ENCODE data around the gene BICC1. TPM values are rescaled to one million over a fixed set of nuclear protein-coding genes. Genes with fewer than 3 reads are reported as not detected.

BICC1 gene
- total RNA-seq, 1 experiment from 2014 or later = not detected

- BruUV-seq (replicated peaks) = no TSS peak
- no peak overlapping the region for H3K4me3 ChIP-seq (replicated peaks in 1 of 2; ENCODE audit: low read depth in 1 of 2, low read length in 2 of 2)
- DNase-seq (ENCODE audit: low read depth, low spot score) (no peak), ATAC-seq (no peak)
- TF ChIP-seq TCF7L2 (IDR thresholded peaks at IDR 0.05; ENCODE audit: borderline replicate concordance, extremely low read depth, insufficient read depth, insufficient read length) (no peak), ZNF274 (IDR thresholded peaks at IDR 0.05; ENCODE audit: low read depth, low read length) (no peak), EGR1 (IDR thresholded peaks at IDR 0.05; ENCODE audit: low read depth) (no peak), POLR2A (IDR thresholded peaks at IDR 0.05; ENCODE audit: borderline replicate concordance, extremely low read depth, insufficient read depth, insufficient read length) (no peak), SIN3A (IDR thresholded peaks at IDR 0.05; ENCODE audit: low read depth) (no peak), ELF1 (IDR thresholded peaks at IDR 0.05; ENCODE audit: borderline replicate concordance, low read depth) (no peak)
- TF ChIP-seq, protein P1, sequence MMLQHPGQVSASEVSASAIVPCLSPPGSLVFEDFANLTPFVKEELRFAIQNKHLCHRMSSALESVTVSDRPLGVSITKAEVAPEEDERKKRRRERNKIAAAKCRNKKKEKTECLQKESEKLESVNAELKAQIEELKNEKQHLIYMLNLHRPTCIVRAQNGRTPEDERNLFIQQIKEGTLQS (IDR thresholded peaks at IDR 0.05) = no peak
- H3K9me2 ChIP-seq (ENCODE audit: insufficient read depth) = no peaks in the 10 kb centered on the region; the same call in 1 of the 2 replicates
- H4K20me1 ChIP-seq (ENCODE audit: insufficient read depth) = no peaks in the 10 kb centered on the region
- no peak overlapping the region for H3K9ac ChIP-seq (ENCODE audit: low read length)
- no peak overlapping the region for H2AFZ ChIP-seq (ENCODE audit: low read depth, low read length, poor library complexity, severe bottlenecking)
- no peaks in the 10 kb centered on the region for H3K4me1 ChIP-seq (ENCODE audit: control insufficient read depth in 1 of 2, insufficient read depth in 2 of 2, low read length in 2 of 2)
- H3K9me3 ChIP-seq (ENCODE audit: control insufficient read depth in 1 of 2, insufficient read depth in 1 of 2, low read depth in 1 of 2, low read length in 2 of 2) = no peaks in the 10 kb centered on the region
- no peak overlapping the region for H3K4me2 ChIP-seq (ENCODE audit: low read length)
- ChIA-PET POLR2A (no interaction called here), RAD21 (ENCODE audit: low non-redundant PET in 1 of 2, low total read pairs in 2 of 2, uncharacterized antibody in 2 of 2, unreplicated experiment in 2 of 2) (no interaction called here), CTCF (no interaction called here)
- intact Hi-C loops (cut with micrococcal nuclease) = no loop called here
- H3K27ac ChIP-seq (ENCODE audit: low read depth, low read length) = no peak overlapping the region
- no peaks in the 10 kb centered on the region for H3K79me2 ChIP-seq (ENCODE audit: insufficient read depth, low read length)
- H3K27me3 ChIP-seq (ENCODE audit: insufficient read depth, low read length) = no peaks in the 10 kb centered on the region
- no peaks in the 10 kb centered on the region for H3K36me3 ChIP-seq (ENCODE audit: control insufficient read depth in 1 of 2, insufficient read depth in 2 of 2, low read length in 2 of 2)
Measured at GRCh38 chr10:58481569-58482109, 31.0 kb upstream of the BICC1 start.

- H3K27ac ChIP-seq (ENCODE audit: low read depth, low read length) = no peak overlapping the region
- no peak overlapping the region for H3K4me3 ChIP-seq (replicated peaks in 1 of 2; ENCODE audit: low read depth in 1 of 2, low read length in 2 of 2)
- no peaks in the 10 kb centered on the region; the same call in 1 of the 2 replicates for H3K9me2 ChIP-seq (ENCODE audit: insufficient read depth)
- TF ChIP-seq POLR2A (IDR thresholded peaks at IDR 0.05; ENCODE audit: borderline replicate concordance, extremely low read depth, insufficient read depth, insufficient read length) (no peak), MAX (IDR thresholded peaks at IDR 0.05) (no peak), ELF1 (IDR thresholded peaks at IDR 0.05; ENCODE audit: borderline replicate concordance, low read depth) (no peak), SRF (IDR thresholded peaks at IDR 0.05; ENCODE audit: low read depth) (no peak)
- TF ChIP-seq, protein P2, sequence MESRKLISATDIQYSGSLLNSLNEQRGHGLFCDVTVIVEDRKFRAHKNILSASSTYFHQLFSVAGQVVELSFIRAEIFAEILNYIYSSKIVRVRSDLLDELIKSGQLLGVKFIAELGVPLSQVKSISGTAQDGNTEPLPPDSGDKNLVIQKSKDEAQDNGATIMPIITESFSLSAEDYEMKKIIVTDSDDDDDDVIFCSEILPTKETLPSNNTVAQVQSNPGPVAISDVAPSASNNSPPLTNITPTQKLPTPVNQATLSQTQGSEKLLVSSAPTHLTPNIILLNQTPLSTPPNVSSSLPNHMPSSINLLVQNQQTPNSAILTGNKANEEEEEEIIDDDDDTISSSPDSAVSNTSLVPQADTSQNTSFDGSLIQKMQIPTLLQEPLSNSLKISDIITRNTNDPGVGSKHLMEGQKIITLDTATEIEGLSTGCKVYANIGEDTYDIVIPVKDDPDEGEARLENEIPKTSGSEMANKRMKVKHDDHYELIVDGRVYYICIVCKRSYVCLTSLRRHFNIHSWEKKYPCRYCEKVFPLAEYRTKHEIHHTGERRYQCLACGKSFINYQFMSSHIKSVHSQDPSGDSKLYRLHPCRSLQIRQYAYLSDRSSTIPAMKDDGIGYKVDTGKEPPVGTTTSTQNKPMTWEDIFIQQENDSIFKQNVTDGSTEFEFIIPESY (IDR thresholded peaks at IDR 0.05; ENCODE audit: extremely low read depth, insufficient replicate concordance, low read length) = no peak
- H3K79me2 ChIP-seq (ENCODE audit: insufficient read depth, low read length) = no peaks in the 10 kb centered on the region
- ATAC-seq (no peak), DNase-seq (ENCODE audit: low read depth, low spot score) (no peak)
- BruUV-seq (replicated peaks) = no TSS peak
- ChIA-PET CTCF (no interaction called here), POLR2A (no interaction called here), RAD21 (ENCODE audit: low non-redundant PET in 1 of 2, low total read pairs in 2 of 2, uncharacterized antibody in 2 of 2, unreplicated experiment in 2 of 2) (no interaction called here)
- no peak overlapping the region for H3K4me2 ChIP-seq (ENCODE audit: low read length)
- no peaks in the 10 kb centered on the region for H4K20me1 ChIP-seq (ENCODE audit: insufficient read depth)
- H3K9me3 ChIP-seq (ENCODE audit: control insufficient read depth in 1 of 2, insufficient read depth in 1 of 2, low read depth in 1 of 2, low read length in 2 of 2) = no peaks in the 10 kb centered on the region
- no peaks in the 10 kb centered on the region for H3K4me1 ChIP-seq (ENCODE audit: control insufficient read depth in 1 of 2, insufficient read depth in 2 of 2, low read length in 2 of 2)
- H2AFZ ChIP-seq (ENCODE audit: low read depth, low read length, poor library complexity, severe bottlenecking) = no peak overlapping the region
- H3K9ac ChIP-seq (ENCODE audit: low read length) = no peak overlapping the region
- H3K36me3 ChIP-seq (ENCODE audit: control insufficient read depth in 1 of 2, insufficient read depth in 2 of 2, low read length in 2 of 2) = no peaks in the 10 kb centered on the region
- intact Hi-C loops (cut with micrococcal nuclease) = no loop called here
- no peaks in the 10 kb centered on the region for H3K27me3 ChIP-seq (ENCODE audit: insufficient read depth, low read length)
Measured at GRCh38 chr10:58486821-58487220, 25.9 kb upstream of the BICC1 start.
